Measurements from ENCODE around the gene HSP90AA1.
"Not testable (repeated sequence)": the region's sequence is repeated elsewhere in the genome, so short reads cannot be mapped to it uniquely, and the experiment has no call there.

Gene HSP90AA1

GRCh38 chr14:102109332-102109731 lies 22.5 kb upstream of the HSP90AA1 start:
- H3K4me3 Mint-ChIP-seq; H3K36me3 Mint-ChIP-seq (ENCODE audit: insufficient read depth); DNase-seq; H3K27ac Mint-ChIP-seq; H3K9me3 Mint-ChIP-seq; ATAC-seq (replicated peaks); H3K27me3 Mint-ChIP-seq; H3K4me1 Mint-ChIP-seq (ENCODE audit: low read depth in 2 of 2): not testable (repeated sequence)

GRCh38 chr14:102105369-102105768 lies 18.5 kb upstream of the HSP90AA1 start:
- Mint-ChIP-seq H3K4me3 (no peak overlapping the region), H3K9me3 (no peaks in the 10 kb centered on the region), H3K4me1 (ENCODE audit: low read depth in 2 of 2) (no peaks in the 10 kb centered on the region), H3K27me3 (peaks cover 0 to 9% of the 10 kb centered on the region in 2 donors), H3K27ac (no peak overlapping the region), H3K36me3 (ENCODE audit: insufficient read depth) (peaks cover 7% of the 10 kb centered on the region)
- ATAC-seq (replicated peaks) (no peak), DNase-seq (no peak)

GRCh38 chr14:102103062-102103695 lies 16.3 kb upstream of the HSP90AA1 start:
- no peak overlapping the region for H3K4me3 Mint-ChIP-seq
- DNase-seq (no peak), ATAC-seq (replicated peaks) (no peak)
- H3K36me3 Mint-ChIP-seq (ENCODE audit: insufficient read depth): peaks cover 3% of the 10 kb centered on the region
- H3K9me3 Mint-ChIP-seq: no peaks in the 10 kb centered on the region
- H3K27me3 Mint-ChIP-seq: peaks cover 0 to 9% of the 10 kb centered on the region in 2 donors
- H3K27ac Mint-ChIP-seq: no peak overlapping the region
- H3K4me1 Mint-ChIP-seq (ENCODE audit: low read depth in 2 of 2): no peaks in the 10 kb centered on the region

- H3K4me3 Mint-ChIP-seq: no peak overlapping the region
- H3K9me3 Mint-ChIP-seq: no peaks in the 10 kb centered on the region
- ATAC-seq (replicated peaks) (no peak), DNase-seq (no peak)
- peaks cover 4 to 6% of the 10 kb centered on the region in 2 donors for H3K4me1 Mint-ChIP-seq (ENCODE audit: low read depth in 2 of 2)
- H3K27ac Mint-ChIP-seq: no peak overlapping the region
- peaks cover 3% of the 10 kb centered on the region for H3K36me3 Mint-ChIP-seq (ENCODE audit: insufficient read depth)
- H3K27me3 Mint-ChIP-seq: peaks cover 0 to 9% of the 10 kb centered on the region in 2 donors
These were observed 10.7 kb upstream of the HSP90AA1 start for GRCh38 chr14:102097441-102098135.

- Mint-ChIP-seq H3K27me3 (peaks cover 0 to 8% of the 10 kb centered on the region in 2 donors), H3K4me3 (no peak overlapping the region), H3K9me3 (no peaks in the 10 kb centered on the region), H3K27ac (peak overlapping the region in 1 of 2 donors; percentile 69), H3K4me1 (ENCODE audit: low read depth in 2 of 2) (peaks cover 4 to 6% of the 10 kb centered on the region in 2 donors), H3K36me3 (ENCODE audit: insufficient read depth) (peaks cover 3% of the 10 kb centered on the region)
- DNase-seq: peak; percentile 63 to 71 (median 64)
- peak; percentile 85 for ATAC-seq (replicated peaks)
These were observed 9.8 kb upstream of the HSP90AA1 start for GRCh38 chr14:102096569-102097188.

- H3K27me3 Mint-ChIP-seq: peaks cover 0 to 1% of the 10 kb centered on the region in 2 donors
- ATAC-seq (replicated peaks): peak; percentile 31
- no peak for DNase-seq
- H3K4me1 Mint-ChIP-seq (ENCODE audit: low read depth in 2 of 2): peaks cover 4 to 6% of the 10 kb centered on the region in 2 donors
- no peaks in the 10 kb centered on the region for H3K9me3 Mint-ChIP-seq
- H3K27ac Mint-ChIP-seq: peak overlapping the region in 1 of 2 donors; percentile 69
- H3K4me3 Mint-ChIP-seq: no peak overlapping the region
- peaks cover 3% of the 10 kb centered on the region for H3K36me3 Mint-ChIP-seq (ENCODE audit: insufficient read depth)
These were observed 9.2 kb upstream of the HSP90AA1 start for GRCh38 chr14:102095871-102096568.

GRCh38 chr14:102095231-102095870 lies 8.5 kb upstream of the HSP90AA1 start:
- H3K27me3 Mint-ChIP-seq: no peaks in the 10 kb centered on the region

GRCh38 chr14:102094101-102094500 lies 7.3 kb upstream of the HSP90AA1 start:
- no peak overlapping the region for H3K4me3 Mint-ChIP-seq
- ATAC-seq (replicated peaks) (no peak), DNase-seq (no peak)
- no peaks in the 10 kb centered on the region for H3K9me3 Mint-ChIP-seq
- H3K36me3 Mint-ChIP-seq (ENCODE audit: insufficient read depth): peaks cover 6% of the 10 kb centered on the region
- H3K27ac Mint-ChIP-seq: no peak overlapping the region
- no peaks in the 10 kb centered on the region for H3K27me3 Mint-ChIP-seq
- peaks cover 15 to 17% of the 10 kb centered on the region in 2 donors for H3K4me1 Mint-ChIP-seq (ENCODE audit: low read depth in 2 of 2)

More at GRCh38 chr14:102095231-102095870, 8.5 kb upstream of the HSP90AA1 start:
- ATAC-seq (replicated peaks): no peak
- Mint-ChIP-seq H3K4me1 (ENCODE audit: low read depth in 2 of 2) (peaks cover 4 to 6% of the 10 kb centered on the region in 2 donors), H3K36me3 (ENCODE audit: insufficient read depth) (peaks cover 5% of the 10 kb centered on the region), H3K4me3 (no peak overlapping the region), H3K9me3 (no peaks in the 10 kb centered on the region), H3K27ac (no peak overlapping the region)
- no peak for DNase-seq

- DNase-seq (no peak), ATAC-seq (replicated peaks) (no peak)
- peaks cover 16% of the 10 kb centered on the region for H3K36me3 Mint-ChIP-seq (ENCODE audit: insufficient read depth)
- no peaks in the 10 kb centered on the region for H3K9me3 Mint-ChIP-seq
- H3K27me3 Mint-ChIP-seq: no peaks in the 10 kb centered on the region
- peaks cover 25 to 27% of the 10 kb centered on the region in 2 donors for H3K4me1 Mint-ChIP-seq (ENCODE audit: low read depth in 2 of 2)
- no peak overlapping the region for H3K4me3 Mint-ChIP-seq
- H3K27ac Mint-ChIP-seq: no peak overlapping the region
These were observed 6.0 kb upstream of the HSP90AA1 start for GRCh38 chr14:102092806-102093205.

- Mint-ChIP-seq H3K36me3 (ENCODE audit: insufficient read depth) (peaks cover 34% of the 10 kb centered on the region), H3K4me3 (no peak overlapping the region), H3K27me3 (no peaks in the 10 kb centered on the region), H3K4me1 (ENCODE audit: low read depth in 2 of 2) (peaks cover 27 to 28% of the 10 kb centered on the region in 2 donors), H3K27ac (no peak overlapping the region), H3K9me3 (no peaks in the 10 kb centered on the region)
- ATAC-seq (replicated peaks): no peak
- no peak for DNase-seq
These were observed 3.9 kb upstream of the HSP90AA1 start for GRCh38 chr14:102090713-102091112.

GRCh38 chr14:102089621-102090343 lies 2.9 kb upstream of the HSP90AA1 start:
- DNase-seq: no peak
- Mint-ChIP-seq H3K9me3 (no peaks in the 10 kb centered on the region), H3K27me3 (no peaks in the 10 kb centered on the region), H3K4me1 (ENCODE audit: low read depth in 2 of 2) (peaks cover 35 to 37% of the 10 kb centered on the region in 2 donors), H3K36me3 (ENCODE audit: insufficient read depth) (peaks cover 41% of the 10 kb centered on the region), H3K27ac (peak overlapping the region in 1 of 2 donors; percentile 68), H3K4me3 (peak overlapping the region; percentile 90 to 94)
- ATAC-seq (replicated peaks): no peak

GRCh38 chr14:102088012-102088792 lies 1.4 kb upstream of the HSP90AA1 start:
- ATAC-seq (replicated peaks): no peak
- Mint-ChIP-seq H3K27me3 (no peaks in the 10 kb centered on the region), H3K4me3 (peak overlapping the region; percentile 90 to 94), H3K4me1 (ENCODE audit: low read depth in 2 of 2) (peaks cover 48 to 53% of the 10 kb centered on the region in 2 donors), H3K9me3 (no peaks in the 10 kb centered on the region), H3K27ac (peak overlapping the region; percentile 89 to 93), H3K36me3 (ENCODE audit: insufficient read depth) (peaks cover 57% of the 10 kb centered on the region)
- DNase-seq: peak; percentile 22 to 30 (median 27)
